Prostate gland (tissue), 2 donors: ENCODE measurements around the gene ERN1.

Experiments used
- POLR2A ChIP-seq: fragments of 450-650 bp; IDR thresholded peaks from one replicate; pipeline ENCODE4 v1.6.1; 2016; ENCODE audit warnings: antibody characterized with exemption, mild to moderate bottlenecking
- POLR2AphosphoS5 ChIP-seq: sonication (generic); formaldehyde crosslinking; IDR thresholded peaks from one replicate; pipeline ENCODE4 v1.6.1; 2017; ENCODE audit warnings: antibody characterized with exemption
- TF ChIP-seq, protein P1 (sequence below), 4 experiments: fragments of 200-600 bp in 2 of 4; fragments of 450-650 bp in 2 of 4; sonication (generic) in 2 of 4; IDR thresholded peaks; 1 replicate in 3 of 4; 2 replicates in 1 of 4; pipeline ENCODE4 v1.5.1; 2016 to 2019; ENCODE audit warnings: antibody characterized with exemption in 4 of 4, mild to moderate bottlenecking in 2 of 4, moderate library complexity in 2 of 4

DNA sequence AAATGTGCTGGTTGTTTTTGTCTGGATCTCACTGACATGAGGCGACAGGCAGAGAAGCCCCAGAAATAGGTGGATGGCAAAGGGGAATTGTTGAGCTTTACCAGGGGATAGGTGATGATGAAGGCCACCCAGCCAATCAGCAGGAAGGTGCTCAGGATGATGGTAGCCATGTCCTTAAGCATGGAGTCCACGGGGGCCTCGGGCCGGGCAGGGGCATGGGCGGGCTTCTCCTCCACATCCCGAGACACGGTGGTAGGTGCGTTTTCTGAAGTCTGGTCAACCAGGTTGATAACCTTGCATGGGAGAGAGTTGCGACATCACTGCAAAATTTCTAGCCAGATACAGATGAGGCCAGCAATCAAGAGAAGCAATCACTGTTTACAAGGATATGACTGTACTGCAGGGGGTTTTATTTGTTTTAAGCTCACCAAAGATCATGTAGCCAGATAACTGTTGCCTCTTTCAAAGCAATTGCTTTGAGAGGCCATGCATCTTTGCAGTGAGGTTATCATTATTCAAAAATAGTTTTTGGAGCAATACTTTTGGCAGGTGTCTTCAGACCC lies 72.2 kb downstream of the ERN1 start:
- TF ChIP-seq, protein P1, sequence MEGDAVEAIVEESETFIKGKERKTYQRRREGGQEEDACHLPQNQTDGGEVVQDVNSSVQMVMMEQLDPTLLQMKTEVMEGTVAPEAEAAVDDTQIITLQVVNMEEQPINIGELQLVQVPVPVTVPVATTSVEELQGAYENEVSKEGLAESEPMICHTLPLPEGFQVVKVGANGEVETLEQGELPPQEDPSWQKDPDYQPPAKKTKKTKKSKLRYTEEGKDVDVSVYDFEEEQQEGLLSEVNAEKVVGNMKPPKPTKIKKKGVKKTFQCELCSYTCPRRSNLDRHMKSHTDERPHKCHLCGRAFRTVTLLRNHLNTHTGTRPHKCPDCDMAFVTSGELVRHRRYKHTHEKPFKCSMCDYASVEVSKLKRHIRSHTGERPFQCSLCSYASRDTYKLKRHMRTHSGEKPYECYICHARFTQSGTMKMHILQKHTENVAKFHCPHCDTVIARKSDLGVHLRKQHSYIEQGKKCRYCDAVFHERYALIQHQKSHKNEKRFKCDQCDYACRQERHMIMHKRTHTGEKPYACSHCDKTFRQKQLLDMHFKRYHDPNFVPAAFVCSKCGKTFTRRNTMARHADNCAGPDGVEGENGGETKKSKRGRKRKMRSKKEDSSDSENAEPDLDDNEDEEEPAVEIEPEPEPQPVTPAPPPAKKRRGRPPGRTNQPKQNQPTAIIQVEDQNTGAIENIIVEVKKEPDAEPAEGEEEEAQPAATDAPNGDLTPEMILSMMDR (IDR thresholded peaks at IDR 0.05) = no peak
- TF ChIP-seq POLR2AphosphoS5 (no peak), POLR2A (no peak)
